ENCODE measurements around the gene CDH5. TPM values are rescaled to one million over a fixed set of nuclear protein-coding genes. Genes with fewer than 3 reads are reported as not detected.
"Not testable (repeated sequence)": the region's sequence is repeated elsewhere in the genome, so short reads cannot be mapped to it uniquely, and the experiment has no call there.

The CDH5 gene
- total and polyA plus RNA-seq, 2 of the 4 experiments (the other 2 are of a cell fraction): not detected

- Histone ChIP-seq H2BK5ac (ENCODE audit: low read depth, low read length, poor library complexity, severe bottlenecking) (no peak overlapping the region), H3K18ac (ENCODE audit: low read depth, low read length) (no peak overlapping the region), H4K8ac (ENCODE audit: low read depth in 2 of 2, low read length in 2 of 2) (no peak overlapping the region), H2AK5ac (ENCODE audit: low read depth, low read length) (no peak overlapping the region), H2BK120ac (ENCODE audit: low read depth, low read length) (no peak overlapping the region), H3K14ac (replicated peaks; ENCODE audit: low read depth, low read length) (no peak overlapping the region), H3K79me1 (ENCODE audit: low read depth in 1 of 2, low read length in 2 of 2) (no peaks in the 10 kb centered on the region), H3K4me2 (ENCODE audit: low read depth, low read length) (no peak overlapping the region), H3K23ac (ENCODE audit: low read depth, low read length) (no peak overlapping the region), H3K9me1 (ENCODE audit: insufficient read depth, low read length) (no peaks in the 10 kb centered on the region), H2AFZ (replicated peaks; ENCODE audit: low read length, poor library complexity) (no peak overlapping the region), H3K9ac (ENCODE audit: low read depth, low read length) (no peak overlapping the region), H3K4me3 (ENCODE audit: insufficient read depth, low read depth, low read length) (no peak overlapping the region), H3K27ac (ENCODE audit: insufficient read depth, low read length) (no peak overlapping the region), H3K36me3 (ENCODE audit: control insufficient read depth, insufficient read depth, low read length) (no peaks in the 10 kb centered on the region), H4K5ac (ENCODE audit: low read depth, low read length) (no peak overlapping the region), H3K9me3 (ENCODE audit: control insufficient read depth, insufficient read depth, low read length) (no peaks in the 10 kb centered on the region), H3K4ac (ENCODE audit: low read depth, low read length) (no peak overlapping the region), H2BK15ac (ENCODE audit: low read depth, low read length) (no peak overlapping the region), H2AK9ac (replicated peaks; ENCODE audit: low read depth, low read length, poor library complexity) (no peak overlapping the region), H4K20me1 (ENCODE audit: insufficient read depth, low read length) (no peaks in the 10 kb centered on the region), H3K27me3 (ENCODE audit: control insufficient read depth, insufficient read depth, low read length) (peaks cover 36% of the 10 kb centered on the region), H4K91ac (ENCODE audit: insufficient read depth, low read depth, low read length) (no peak overlapping the region), H3K56ac (ENCODE audit: extremely low read depth, insufficient read depth, low read length) (no peak overlapping the region), H3K4me1 (ENCODE audit: control insufficient read depth, insufficient read depth, low read length) (no peaks in the 10 kb centered on the region), H2BK20ac (ENCODE audit: low read depth, low read length) (no peak overlapping the region)
- TF ChIP-seq RFX5 (IDR thresholded peaks at IDR 0.05; ENCODE audit: low read depth, low read length) (no peak), RCOR1 (IDR thresholded peaks at IDR 0.05; ENCODE audit: insufficient replicate concordance, low read length) (no peak)
- WGBS, 2 experiments (ENCODE audit: extremely low coverage in 2 of 2, insufficient read length in 1 of 2): 50% methylated on average over 1 of the region's 3 CpGs; no CpG with 5 or more reads in 1 of the 2 experiments
- no TSS peak for BruUV-seq (replicated peaks)
- POLR2A ChIA-PET (ENCODE audit: unreplicated experiment): no interaction called here
- DNase-seq (no peak), ATAC-seq (ENCODE audit: low read depth) (no peak)
- intact Hi-C loops (cut with micrococcal nuclease): no loop called here
- CTCF ChIA-PET: no interaction called here
- dilution Hi-C loops (cut with HindIII; ENCODE audit: low sequenced_read_pairs, unreplicated experiment): no loop called here
- in situ Hi-C loops (cut with MboI; ENCODE audit: low sequenced_read_pairs): no loop called here
These were observed 85.1 kb downstream of the CDH5 start for GRCh38 chr16:66451548-66451947.

DNA sequence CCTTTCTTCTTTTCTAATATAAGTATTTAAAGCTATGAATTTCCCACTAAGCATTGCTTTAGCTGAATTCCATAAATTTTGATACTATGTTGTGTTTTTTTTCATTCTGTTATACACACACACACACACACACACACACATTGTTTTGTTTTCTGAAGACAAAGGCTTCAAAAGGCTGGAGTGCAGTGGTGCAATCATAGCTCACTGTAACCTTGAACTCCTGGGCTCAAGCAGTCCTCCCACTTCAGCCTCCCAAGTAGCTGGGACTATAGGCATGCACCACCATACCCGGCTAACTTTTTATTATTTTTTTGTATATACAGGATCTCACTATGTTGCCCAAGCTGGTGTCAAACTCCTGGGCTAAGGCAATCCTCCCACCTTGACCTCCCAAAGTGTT, 86.7 kb downstream of the CDH5 start:
- H3K36me3 ChIP-seq (ENCODE audit: control insufficient read depth, insufficient read depth, low read length); H2BK20ac ChIP-seq (ENCODE audit: low read depth, low read length); H3K14ac ChIP-seq (replicated peaks; ENCODE audit: low read depth, low read length); POLR2A ChIA-PET (ENCODE audit: unreplicated experiment); H3K4me3 ChIP-seq (ENCODE audit: insufficient read depth, low read depth, low read length); H2AFZ ChIP-seq (replicated peaks; ENCODE audit: low read length, poor library complexity); CTCF ChIA-PET; H4K20me1 ChIP-seq (ENCODE audit: insufficient read depth, low read length); H3K4ac ChIP-seq (ENCODE audit: low read depth, low read length); H3K9me3 ChIP-seq (ENCODE audit: control insufficient read depth, insufficient read depth, low read length); H2BK120ac ChIP-seq (ENCODE audit: low read depth, low read length); dilution Hi-C loops (cut with HindIII; ENCODE audit: low sequenced_read_pairs, unreplicated experiment); H4K5ac ChIP-seq (ENCODE audit: low read depth, low read length); in situ Hi-C loops (cut with MboI; ENCODE audit: low sequenced_read_pairs); H3K56ac ChIP-seq (ENCODE audit: extremely low read depth, insufficient read depth, low read length); H3K4me2 ChIP-seq (ENCODE audit: low read depth, low read length); DNase-seq; H3K27ac ChIP-seq (ENCODE audit: insufficient read depth, low read length); H3K9me1 ChIP-seq (ENCODE audit: insufficient read depth, low read length); ATAC-seq (ENCODE audit: low read depth); intact Hi-C loops (cut with micrococcal nuclease); H3K79me1 ChIP-seq (ENCODE audit: low read depth in 1 of 2, low read length in 2 of 2); H4K8ac ChIP-seq (ENCODE audit: low read depth in 2 of 2, low read length in 2 of 2); H2BK5ac ChIP-seq (ENCODE audit: low read depth, low read length, poor library complexity, severe bottlenecking); H3K4me1 ChIP-seq (ENCODE audit: control insufficient read depth, insufficient read depth, low read length); H3K9ac ChIP-seq (ENCODE audit: low read depth, low read length); H4K91ac ChIP-seq (ENCODE audit: insufficient read depth, low read depth, low read length); H3K23ac ChIP-seq (ENCODE audit: low read depth, low read length); H3K18ac ChIP-seq (ENCODE audit: low read depth, low read length); H2AK5ac ChIP-seq (ENCODE audit: low read depth, low read length); H2BK15ac ChIP-seq (ENCODE audit: low read depth, low read length); H2AK9ac ChIP-seq (replicated peaks; ENCODE audit: low read depth, low read length, poor library complexity); BruUV-seq (replicated peaks): not testable (repeated sequence)
- peaks cover 33% of the 10 kb centered on the region for H3K27me3 ChIP-seq (ENCODE audit: control insufficient read depth, insufficient read depth, low read length)
- WGBS, 2 experiments (ENCODE audit: extremely low coverage in 2 of 2, insufficient read length in 1 of 2): no CpG with 5 or more reads among the region's 1 CpG

Measured in IMR-90 (cell line).